Activated CD8-positive, alpha-beta memory T cell treated with anti-CD3 and anti-CD28 coated beads for 24 hours (primary cell): ENCODE data around the gene IPO13.
A peak's percentile ranks its signal among the peaks of the same experiment; 100 is the strongest.

Experiments used
- DNase-seq: peaks from one replicate; pipeline ENCODE4 v3.0.0-alpha.2; 2020

IPO13 gene

GRCh38 chr1:43946236-43947060, at the start of gene IPO13:
IPO13 (plus strand) TSS chr1:43946950; CDS start chr1:43947601, 651 bp downstream.
- DNase-seq: peak; percentile 99

GRCh38 chr1:43898981-43899380, 47.8 kb upstream of the IPO13 start:
- DNase-seq: no peak

GRCh38 chr1:43900386-43900785, 46.4 kb upstream of the IPO13 start:
- no peak for DNase-seq

- DNase-seq: no peak
Observed at GRCh38 chr1:43901196-43901961, 45.4 kb upstream of the IPO13 start.

GRCh38 chr1:43902058-43902831, 44.5 kb upstream of the IPO13 start:
- no peak for DNase-seq

GRCh38 chr1:43904660-43905551, 41.8 kb upstream of the IPO13 start:
- no peak for DNase-seq

GRCh38 chr1:43908226-43908625, 38.5 kb upstream of the IPO13 start:
- no peak for DNase-seq

- no peak for DNase-seq
Observed at GRCh38 chr1:43908858-43909257, 37.9 kb upstream of the IPO13 start.

- no peak for DNase-seq
Observed at GRCh38 chr1:43910343-43910742, 36.4 kb upstream of the IPO13 start.

- no peak for DNase-seq
Observed at GRCh38 chr1:43912607-43913006, 34.1 kb upstream of the IPO13 start.

- no peak for DNase-seq
Observed at GRCh38 chr1:43913051-43913501, 33.7 kb upstream of the IPO13 start.

- no peak for DNase-seq
Observed at GRCh38 chr1:43913666-43914360, 32.9 kb upstream of the IPO13 start.

GRCh38 chr1:43914576-43915525, 31.9 kb upstream of the IPO13 start:
- DNase-seq: no peak

- no peak for DNase-seq
Observed at GRCh38 chr1:43919906-43920305, 26.8 kb upstream of the IPO13 start.

- no peak for DNase-seq
Observed at GRCh38 chr1:43921022-43921421, 25.7 kb upstream of the IPO13 start.

GRCh38 chr1:43924516-43924915, 22.2 kb upstream of the IPO13 start:
- DNase-seq: no peak

- DNase-seq: no peak
Observed at GRCh38 chr1:43925846-43926245, 20.9 kb upstream of the IPO13 start.

- no peak for DNase-seq
Observed at GRCh38 chr1:43930168-43930948, 16.4 kb upstream of the IPO13 start.

GRCh38 chr1:43930949-43931275, 15.8 kb upstream of the IPO13 start:
- DNase-seq: no peak
